ENCODE results near the gene RB1.
"Not testable (repeated sequence)": the region's sequence is repeated elsewhere in the genome, so short reads cannot be mapped to it uniquely, and the experiment has no call there.

RB1 gene

DNA sequence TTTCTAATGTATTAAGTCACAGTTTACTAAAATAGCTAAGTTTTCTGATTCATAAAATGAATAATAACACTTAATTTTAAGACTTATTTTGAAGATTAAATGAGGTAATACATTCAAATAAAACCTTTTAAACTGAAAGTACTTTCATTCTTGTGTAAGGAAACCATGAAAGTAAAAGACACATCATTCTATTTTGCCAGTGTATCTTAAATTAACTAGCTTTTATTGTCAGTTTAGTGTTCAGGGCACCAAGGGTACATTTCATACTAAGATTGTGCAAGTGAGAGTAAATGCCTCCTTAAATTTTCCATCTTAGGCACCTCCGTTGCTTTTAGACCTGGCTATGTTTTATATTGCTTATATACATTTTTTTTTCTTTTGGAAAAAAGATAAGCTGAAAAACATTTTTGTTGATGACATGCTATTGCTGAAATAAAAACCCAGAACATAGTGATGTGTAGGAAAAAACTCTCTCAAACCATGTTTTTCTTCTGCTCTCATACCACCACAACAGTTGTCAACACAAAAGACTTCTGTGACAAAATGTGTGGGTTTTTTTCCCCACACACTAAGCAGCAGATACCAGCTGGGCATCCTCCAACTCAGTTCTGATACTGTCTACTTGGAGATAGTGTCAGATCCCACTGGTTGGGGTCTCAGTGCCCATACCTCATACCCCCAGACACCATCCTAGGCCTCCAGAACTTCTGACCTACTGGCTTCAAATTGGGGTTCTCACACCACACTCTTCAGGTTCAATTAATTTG lies 140.1 kb downstream of the RB1 start:
- no peak for TF ChIP-seq CTCF (IDR thresholded peaks at IDR 0.05; ENCODE audit: insufficient read depth, low read depth, low read length, missing control alignments)
- DNase-seq (ENCODE audit: low read depth) = no peak
- H3K4me3 ChIP-seq (ENCODE audit: low read length) = no peak overlapping the region

DNA sequence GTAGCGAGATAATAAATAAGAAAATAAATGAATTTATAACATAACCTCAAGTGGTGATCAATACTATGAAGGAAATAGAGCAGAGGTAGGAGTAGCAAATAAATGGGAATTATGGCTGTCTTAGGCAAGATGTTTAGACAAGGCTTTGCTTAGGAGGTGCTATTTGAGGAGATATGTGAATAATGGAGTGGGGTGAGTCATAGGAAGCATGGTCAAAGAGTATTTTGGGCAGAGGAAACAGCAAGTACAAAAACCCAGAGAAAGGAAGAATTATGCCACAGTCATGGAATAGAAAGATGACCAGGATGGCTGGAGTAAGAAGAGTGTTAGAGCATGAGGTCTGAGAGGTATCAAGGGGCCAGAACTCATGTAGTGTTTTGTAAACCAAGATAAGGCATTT lies 142.9 kb downstream of the RB1 start:
- no peak for TF ChIP-seq CTCF (IDR thresholded peaks at IDR 0.05; ENCODE audit: insufficient read depth, low read depth, low read length, missing control alignments)
- peak; percentile 66 for DNase-seq (ENCODE audit: low read depth)
- H3K4me3 ChIP-seq (ENCODE audit: low read length) = no peak overlapping the region

- DNase-seq (ENCODE audit: low read depth) = peak; percentile 51
- no peak overlapping the region for H3K4me3 ChIP-seq (ENCODE audit: low read length)
- TF ChIP-seq CTCF (IDR thresholded peaks at IDR 0.05; ENCODE audit: insufficient read depth, low read depth, low read length, missing control alignments) = no peak
Measured at GRCh38 chr13:48448285-48448958, 144.9 kb downstream of the RB1 start.

- DNase-seq (ENCODE audit: low read depth) = peak; percentile 73
- H3K4me3 ChIP-seq (ENCODE audit: low read length) = no peak overlapping the region
- TF ChIP-seq CTCF (IDR thresholded peaks at IDR 0.05; ENCODE audit: insufficient read depth, low read depth, low read length, missing control alignments) = no peak
Measured at GRCh38 chr13:48448959-48449614, 145.5 kb downstream of the RB1 start.

DNA sequence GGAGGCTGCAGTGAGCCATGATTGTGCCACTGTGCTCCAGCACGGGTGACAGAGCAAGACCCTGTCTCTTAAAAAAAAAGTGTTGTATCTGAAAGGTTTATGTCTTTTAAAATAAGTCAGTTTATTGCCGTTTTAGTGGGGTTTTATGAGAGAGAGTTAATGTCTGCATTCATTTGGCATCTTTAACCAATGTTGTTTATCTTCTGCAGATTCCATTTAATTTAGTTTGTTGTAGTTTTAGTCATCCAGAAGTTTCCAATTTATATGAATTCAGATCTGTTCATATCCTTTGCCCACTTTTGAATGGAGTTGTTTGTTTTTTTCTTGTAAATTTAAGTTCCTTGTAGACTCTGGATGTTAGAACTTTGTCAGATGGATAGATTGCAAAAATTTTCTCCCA lies 146.1 kb downstream of the RB1 start:
- no peak for DNase-seq (ENCODE audit: low read depth)
- no peak for TF ChIP-seq CTCF (IDR thresholded peaks at IDR 0.05; ENCODE audit: insufficient read depth, low read depth, low read length, missing control alignments)
- H3K4me3 ChIP-seq (ENCODE audit: low read length) = no peak overlapping the region

DNA sequence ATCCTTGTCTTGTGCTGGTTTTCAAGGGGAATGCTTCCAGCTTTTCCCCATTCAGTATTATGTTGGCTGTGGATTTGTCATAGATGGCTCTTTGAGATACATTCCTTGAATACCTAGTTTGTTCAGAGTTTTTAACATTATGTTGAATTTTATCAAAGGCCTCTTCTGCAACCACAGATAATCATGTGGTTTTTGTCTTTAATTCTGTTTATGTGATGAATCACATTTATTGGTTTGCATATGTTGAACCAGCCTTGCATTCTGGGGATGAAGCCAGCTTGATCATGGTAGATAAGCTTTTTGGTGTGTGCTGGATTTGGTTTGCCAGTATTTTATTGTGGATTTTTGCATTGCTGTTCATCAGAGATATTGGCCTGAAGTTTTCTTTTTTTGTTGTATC lies 147.6 kb downstream of the RB1 start:
- not testable (repeated sequence) for DNase-seq (ENCODE audit: low read depth); H3K4me3 ChIP-seq (ENCODE audit: low read length)

DNA sequence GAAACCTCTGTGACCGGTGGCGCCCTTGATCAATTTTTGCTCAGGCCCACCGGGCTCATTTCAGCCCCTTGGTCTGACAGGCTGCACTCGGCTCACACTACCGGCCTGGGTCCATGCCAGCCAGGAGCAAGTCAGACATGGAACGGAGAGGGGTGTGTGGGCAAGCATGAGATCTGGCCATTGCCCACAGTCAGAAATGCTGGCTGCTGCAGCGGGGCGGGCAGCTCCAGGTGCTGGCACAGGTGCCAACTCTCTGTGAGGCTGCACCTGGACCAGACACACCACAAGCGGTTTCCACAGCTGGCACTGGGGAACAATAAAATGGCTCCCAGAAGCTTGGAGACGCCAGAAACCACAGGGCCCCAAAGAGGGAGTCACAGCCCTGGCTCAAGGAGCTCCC lies 153.0 kb downstream of the RB1 start:
- H3K4me3 ChIP-seq (ENCODE audit: low read length) = no peak overlapping the region
- DNase-seq (ENCODE audit: low read depth) = no peak
- no peak for TF ChIP-seq CTCF (IDR thresholded peaks at IDR 0.05; ENCODE audit: insufficient read depth, low read depth, low read length, missing control alignments)
